OCI-LY7 (cell line): Measurements from ENCODE around the gene NBL1. TPM values are rescaled to one million over a fixed set of nuclear protein-coding genes. Genes with fewer than 3 reads are reported as not detected.

Source experiments
- BruUV-seq: library from RNA; stranded (reverse); fragments of 400-500 nt; replicated peaks from 2 replicates; lab custom pipeline; 2021; lab: Mats Ljungman, UMichigan
- CTCF ChIA-PET: fragments of 300-600 bp; sonication (Branson Sonifier 250); formaldehyde crosslinking; loops from one replicate; lab custom pipeline; 2022; ENCODE audit warnings: antibody characterized with exemption; ENCODE audit not compliant: unreplicated experiment; lab: Charles Lee
- POLR2A ChIA-PET: fragments of 300-600 bp; sonication (Branson Sonifier 250); formaldehyde crosslinking; loops from one replicate; lab custom pipeline; 2022; ENCODE audit warnings: antibody characterized with exemption; lab: Charles Lee
- DNase-seq: peaks from one replicate; pipeline ENCODE4 v3.0.0-alpha.2; 2015; ENCODE audit warnings: low spot score
- H2AFZ ChIP-seq: fragments of 200-600 bp; sonication (generic), shearing (Covaris generic); 2 replicates; pipeline ENCODE4 v1.6.1; 2014; ENCODE audit warnings: mild to moderate bottlenecking, antibody characterized with exemption, low read length, moderate library complexity
- H3K27ac ChIP-seq: fragments of 200-600 bp; sonication (generic); 2 replicates; pipeline ENCODE4 v1.5.1; 2014; ENCODE audit warnings: mixed run types, low read depth, mild to moderate bottlenecking, moderate library complexity, low read length, inconsistent platforms; ENCODE audit not compliant: poor library complexity, severe bottlenecking
- H3K36me3 ChIP-seq: fragments of 200-600 bp; sonication (generic); 2 replicates; pipeline ENCODE4 v1.6.1; 2014; ENCODE audit warnings: mild to moderate bottlenecking, antibody characterized with exemption, low read length, moderate library complexity, mixed read lengths; ENCODE audit not compliant: insufficient read depth
- H3K4me1 ChIP-seq: fragments of 200-600 bp; sonication (generic); 2 replicates; pipeline ENCODE4 v1.5.1; 2014; ENCODE audit warnings: mild to moderate bottlenecking, low read length; ENCODE audit not compliant: insufficient read depth, poor library complexity, severe bottlenecking
- H3K4me2 ChIP-seq: fragments of 200-600 bp; sonication (generic); 2 replicates; pipeline ENCODE4 v1.6.1; 2014; ENCODE audit warnings: mild to moderate bottlenecking, low read length
- H3K4me3 ChIP-seq: fragments of 200-600 bp; sonication (generic); 2 replicates; pipeline ENCODE4 v1.5.1; 2014; ENCODE audit warnings: mild to moderate bottlenecking, low read depth, low read length; ENCODE audit not compliant: poor library complexity, severe bottlenecking
- H3K79me2 ChIP-seq: fragments of 200-600 bp; sonication (generic); 2 replicates; pipeline ENCODE4 v1.6.1; 2016; ENCODE audit warnings: low read depth, mild to moderate bottlenecking, low read length, moderate library complexity, mixed read lengths; ENCODE audit not compliant: insufficient read depth
- H3K9me2 ChIP-seq: fragments of 200-600 bp; sonication (generic); 2 replicates; pipeline ENCODE4 v1.6.1; 2016; ENCODE audit warnings: mild to moderate bottlenecking, low read length, mixed read lengths; ENCODE audit not compliant: insufficient read depth
- H3K9me3 ChIP-seq: fragments of 200-600 bp; sonication (generic); 2 replicates; pipeline ENCODE4 v1.6.1; 2014; ENCODE audit warnings: mild to moderate bottlenecking, mixed run types, low read length, mixed read lengths
- H4K20me1 ChIP-seq: fragments of 200-600 bp; sonication (generic); 2 replicates; pipeline ENCODE4 v1.6.1; 2014; ENCODE audit warnings: mild to moderate bottlenecking, antibody characterized with exemption, low read length, moderate library complexity, mixed read lengths; ENCODE audit not compliant: insufficient read depth
- EZH2phosphoT487 ChIP-seq: fragments of 200-600 bp; sonication (generic); IDR thresholded peaks from 2 replicates; pipeline ENCODE4 v1.6.1; 2018; ENCODE audit warnings: low read depth, borderline replicate concordance, mild to moderate bottlenecking, mixed run types, antibody characterized with exemption, low read length, moderate library complexity, mixed read lengths
- intact Hi-C: fragments of 100-400 bp; cut with micrococcal nuclease; formaldehyde crosslinking; loops from one replicate; pipeline ENCODE4 v1.10.0; 2022; ENCODE audit not compliant: unreplicated experiment
- total RNA-seq, 2 experiments: library from RNA; depleted of rRNA in 1 of 2; stranded (reverse); fragments of >200 nt in 1 of 2; shearing (Covaris generic) in 1 of 2; gene quantifications; 2 replicates each; pipeline ENCODE4 v1.2.3, GENCODE V29; 2014 to 2022
- TF ChIP-seq, protein P1 (sequence below): fragments of 200-600 bp; sonication (generic); conservative IDR thresholded peaks from 2 replicates; pipeline ENCODE4 v1.5.1; 2014; ENCODE audit warnings: mild to moderate bottlenecking, antibody characterized with exemption, low read length, moderate library complexity, mixed read lengths

NBL1 gene
- total RNA-seq, 2 experiments from 2014 or later: not detected

DNA sequence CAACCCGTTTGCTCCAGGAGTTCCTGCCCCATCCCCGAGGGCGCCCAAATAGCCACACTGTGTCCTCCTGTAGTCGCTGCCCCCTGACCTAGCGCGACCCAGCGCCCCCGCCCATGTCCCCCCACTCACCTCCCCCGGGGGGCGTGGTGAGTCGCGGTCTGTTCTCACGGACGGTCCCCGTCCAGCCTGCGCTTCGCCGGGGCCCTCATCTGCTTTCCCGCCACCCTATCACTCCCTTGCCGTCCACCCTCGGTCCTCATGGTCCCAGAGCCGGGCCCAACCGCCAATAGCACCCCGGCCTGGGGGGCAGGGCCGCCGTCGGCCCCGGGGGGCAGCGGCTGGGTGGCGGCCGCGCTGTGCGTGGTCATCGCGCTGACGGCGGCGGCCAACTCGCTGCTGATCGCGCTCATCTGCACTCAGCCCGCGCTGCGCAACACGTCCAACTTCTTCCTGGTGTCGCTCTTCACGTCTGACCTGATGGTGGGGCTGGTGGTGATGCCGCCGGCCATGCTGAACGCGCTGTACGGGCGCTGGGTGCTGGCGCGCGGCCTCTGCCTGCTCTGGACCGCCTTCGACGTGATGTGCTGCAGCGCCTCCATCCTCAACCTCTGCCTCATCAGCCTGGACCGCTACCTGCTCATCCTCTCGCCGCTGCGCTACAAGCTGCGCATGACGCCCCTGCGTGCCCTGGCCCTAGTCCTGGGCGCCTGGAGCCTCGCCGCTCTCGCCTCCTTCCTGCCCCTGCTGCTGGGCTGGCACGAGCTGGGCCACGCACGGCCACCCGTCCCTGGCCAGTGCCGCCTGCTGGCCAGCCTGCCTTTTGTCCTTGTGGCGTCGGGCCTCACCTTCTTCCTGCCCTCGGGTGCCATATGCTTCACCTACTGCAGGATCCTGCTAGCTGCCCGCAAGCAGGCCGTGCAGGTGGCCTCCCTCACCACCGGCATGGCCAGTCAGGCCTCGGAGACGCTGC, 21.7 kb downstream of the NBL1 start:
- Histone ChIP-seq H3K4me3 (no peak overlapping the region), H3K36me3 (no peaks in the 10 kb centered on the region), H4K20me1 (no peaks in the 10 kb centered on the region), H3K9me2 (no peaks in the 10 kb centered on the region), H2AFZ (no peak overlapping the region), H3K4me2 (no peak overlapping the region), H3K79me2 (no peaks in the 10 kb centered on the region), H3K4me1 (no peaks in the 10 kb centered on the region), H3K27ac (no peak overlapping the region), H3K9me3 (no peaks in the 10 kb centered on the region)
- TF ChIP-seq, protein P1, sequence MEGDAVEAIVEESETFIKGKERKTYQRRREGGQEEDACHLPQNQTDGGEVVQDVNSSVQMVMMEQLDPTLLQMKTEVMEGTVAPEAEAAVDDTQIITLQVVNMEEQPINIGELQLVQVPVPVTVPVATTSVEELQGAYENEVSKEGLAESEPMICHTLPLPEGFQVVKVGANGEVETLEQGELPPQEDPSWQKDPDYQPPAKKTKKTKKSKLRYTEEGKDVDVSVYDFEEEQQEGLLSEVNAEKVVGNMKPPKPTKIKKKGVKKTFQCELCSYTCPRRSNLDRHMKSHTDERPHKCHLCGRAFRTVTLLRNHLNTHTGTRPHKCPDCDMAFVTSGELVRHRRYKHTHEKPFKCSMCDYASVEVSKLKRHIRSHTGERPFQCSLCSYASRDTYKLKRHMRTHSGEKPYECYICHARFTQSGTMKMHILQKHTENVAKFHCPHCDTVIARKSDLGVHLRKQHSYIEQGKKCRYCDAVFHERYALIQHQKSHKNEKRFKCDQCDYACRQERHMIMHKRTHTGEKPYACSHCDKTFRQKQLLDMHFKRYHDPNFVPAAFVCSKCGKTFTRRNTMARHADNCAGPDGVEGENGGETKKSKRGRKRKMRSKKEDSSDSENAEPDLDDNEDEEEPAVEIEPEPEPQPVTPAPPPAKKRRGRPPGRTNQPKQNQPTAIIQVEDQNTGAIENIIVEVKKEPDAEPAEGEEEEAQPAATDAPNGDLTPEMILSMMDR: no peak
- no peak for TF ChIP-seq EZH2phosphoT487
- intact Hi-C loops: no loop called here
- ChIA-PET CTCF (no interaction called here), POLR2A (no interaction called here)
- no TSS peak for BruUV-seq
- DNase-seq: no peak

DNA sequence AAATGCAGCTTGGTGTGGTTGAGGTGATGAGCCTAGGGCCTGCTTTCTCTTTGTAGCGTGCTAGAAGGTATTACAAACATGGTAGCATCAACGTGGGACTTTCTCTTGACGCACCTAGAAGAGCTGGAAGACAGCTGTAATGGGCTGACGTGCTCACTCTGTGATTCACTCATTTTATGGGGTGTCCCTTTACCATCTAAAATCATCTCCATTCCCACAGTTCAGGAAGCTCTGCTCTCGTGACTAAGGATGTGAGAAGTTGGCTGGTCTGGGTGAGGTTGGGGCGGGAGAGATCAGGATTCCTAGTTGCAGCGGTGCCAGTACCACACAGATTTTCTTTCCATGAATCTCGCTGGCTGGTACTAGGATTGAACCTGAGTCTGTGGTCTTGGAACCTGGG, 24.8 kb downstream of the NBL1 start:
- no peak overlapping the region for H2AFZ ChIP-seq
- no peak overlapping the region for H3K27ac ChIP-seq
- no peak for TF ChIP-seq EZH2phosphoT487
- no peaks in the 10 kb centered on the region for H3K9me3 ChIP-seq
- DNase-seq: no peak
- H3K36me3 ChIP-seq: no peaks in the 10 kb centered on the region
- BruUV-seq: no TSS peak
- H3K79me2 ChIP-seq: no peaks in the 10 kb centered on the region
- H3K9me2 ChIP-seq: no peaks in the 10 kb centered on the region
- no peaks in the 10 kb centered on the region for H4K20me1 ChIP-seq
- no peaks in the 10 kb centered on the region for H3K4me1 ChIP-seq
- ChIA-PET POLR2A (interaction anchor here (0.8 kb wide), 1 partner anchor 40 kb away, joined by 3 read pairs; no protein-coding TSS in a partner anchor), CTCF (no interaction called here)
- intact Hi-C loops: no loop called here
- H3K4me3 ChIP-seq: no peak overlapping the region
- no peak overlapping the region for H3K4me2 ChIP-seq

DNA sequence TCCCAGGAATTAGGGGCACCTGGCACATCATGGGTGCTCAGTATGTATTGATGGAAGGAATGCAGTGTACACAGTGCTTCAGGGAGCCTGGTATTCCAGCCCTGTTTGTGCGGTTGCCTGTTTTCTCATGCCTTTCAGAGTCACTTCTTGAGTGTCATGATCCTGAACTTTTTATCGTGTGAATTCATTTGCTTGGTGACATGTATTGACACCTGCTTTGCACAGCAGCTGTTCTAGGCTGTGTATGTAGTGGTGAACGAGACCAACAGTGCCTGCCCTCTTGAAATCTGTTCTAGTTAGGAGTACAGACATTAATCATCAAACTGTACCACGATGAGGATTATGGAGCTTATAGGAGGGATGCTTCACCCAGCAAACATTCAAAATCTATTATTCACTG, 26.7 kb downstream of the NBL1 start:
- H4K20me1 ChIP-seq: no peaks in the 10 kb centered on the region
- H3K27ac ChIP-seq: no peak overlapping the region
- H2AFZ ChIP-seq: no peak overlapping the region
- no peak overlapping the region for H3K4me3 ChIP-seq
- no peaks in the 10 kb centered on the region for H3K4me1 ChIP-seq
- H3K4me2 ChIP-seq: no peak overlapping the region
- CTCF ChIA-PET: no interaction called here
- no peaks in the 10 kb centered on the region for H3K79me2 ChIP-seq
- no peaks in the 10 kb centered on the region for H3K9me2 ChIP-seq
- intact Hi-C loops: no loop called here
- TF ChIP-seq EZH2phosphoT487: no peak
- TF ChIP-seq, protein P1: no peak
- BruUV-seq: no TSS peak
- no peak for DNase-seq
- H3K9me3 ChIP-seq: no peaks in the 10 kb centered on the region
- POLR2A ChIA-PET: interaction anchor here (0.6 kb wide), 1 partner anchor 74 kb away, joined by 3 read pairs; a partner anchor contains a TSS
- H3K36me3 ChIP-seq: no peaks in the 10 kb centered on the region
